IMR-90 (cell line): ENCODE data around the gene MTR.

Experiments
- BHLHE40 ChIP-seq: fragments of 150-350 bp; IDR thresholded peaks from 2 replicates; pipeline ENCODE4 v1.6.1; 2016; ENCODE audit warnings: mild to moderate bottlenecking, low read depth, low read length
- CEBPB ChIP-seq: IDR thresholded peaks from 2 replicates; pipeline ENCODE4 v1.6.1; 2012; ENCODE audit warnings: low read depth, low read length, improper control_type of control experiment
- CHD1 ChIP-seq: IDR thresholded peaks from 2 replicates; pipeline ENCODE4 v1.6.1; 2012; ENCODE audit warnings: low read depth, low read length, improper control_type of control experiment
- FOS ChIP-seq: fragments of 150-350 bp; IDR thresholded peaks from 2 replicates; pipeline ENCODE4 v1.6.1; 2016; ENCODE audit warnings: low read depth, low read length
- MAFK ChIP-seq: IDR thresholded peaks from 2 replicates; pipeline ENCODE4 v1.6.1; 2012; ENCODE audit warnings: low read depth, low read length, improper control_type of control experiment
- MXI1 ChIP-seq: IDR thresholded peaks from 2 replicates; pipeline ENCODE4 v1.6.1; 2012; ENCODE audit warnings: low read depth, mild to moderate bottlenecking, low read length, moderate library complexity, borderline replicate concordance
- NFE2L2 ChIP-seq: fragments of 150-350 bp; IDR thresholded peaks from 2 replicates; pipeline ENCODE4 v1.6.1; 2016; ENCODE audit warnings: low read depth, mild to moderate bottlenecking, low read length
- POLR2A ChIP-seq: IDR thresholded peaks from 2 replicates; pipeline ENCODE4 v1.6.1; 2012; ENCODE audit warnings: mild to moderate bottlenecking, low read depth, low read length
- RAD21 ChIP-seq: IDR thresholded peaks from 2 replicates; pipeline ENCODE4 v1.6.1; 2012; ENCODE audit warnings: low read length, improper control_type of control experiment
- RCOR1 ChIP-seq: IDR thresholded peaks from 2 replicates; pipeline ENCODE4 v1.6.1; 2012; ENCODE audit warnings: mild to moderate bottlenecking, low read length, improper control_type of control experiment; ENCODE audit not compliant: insufficient replicate concordance
- RFX5 ChIP-seq: IDR thresholded peaks from 2 replicates; pipeline ENCODE4 v1.8.0; 2012; ENCODE audit warnings: low read depth, mild to moderate bottlenecking, low read length, moderate library complexity
- USF2 ChIP-seq: fragments of 150-350 bp; IDR thresholded peaks from 2 replicates; pipeline ENCODE4 v1.6.1; 2017; ENCODE audit warnings: mild to moderate bottlenecking, antibody characterized with exemption, low read length, low read depth
- TF ChIP-seq, protein P1 (sequence below): conservative IDR thresholded peaks from 2 replicates; pipeline ENCODE4 v1.5.1; 2012; ENCODE audit warnings: mild to moderate bottlenecking, low read depth, low read length, improper control_type of control experiment
- TF ChIP-seq, protein P2 (sequence below): fragments of 150-350 bp; IDR thresholded peaks from 2 replicates; pipeline ENCODE4 v1.6.1; 2016; ENCODE audit warnings: low read depth, mild to moderate bottlenecking, low read length, moderate library complexity, borderline replicate concordance

GRCh38 chr1:236800623-236801022 lies 5.5 kb downstream of the MTR start:
- no peak for TF ChIP-seq RCOR1
- no peak for TF ChIP-seq POLR2A
- TF ChIP-seq, protein P1, sequence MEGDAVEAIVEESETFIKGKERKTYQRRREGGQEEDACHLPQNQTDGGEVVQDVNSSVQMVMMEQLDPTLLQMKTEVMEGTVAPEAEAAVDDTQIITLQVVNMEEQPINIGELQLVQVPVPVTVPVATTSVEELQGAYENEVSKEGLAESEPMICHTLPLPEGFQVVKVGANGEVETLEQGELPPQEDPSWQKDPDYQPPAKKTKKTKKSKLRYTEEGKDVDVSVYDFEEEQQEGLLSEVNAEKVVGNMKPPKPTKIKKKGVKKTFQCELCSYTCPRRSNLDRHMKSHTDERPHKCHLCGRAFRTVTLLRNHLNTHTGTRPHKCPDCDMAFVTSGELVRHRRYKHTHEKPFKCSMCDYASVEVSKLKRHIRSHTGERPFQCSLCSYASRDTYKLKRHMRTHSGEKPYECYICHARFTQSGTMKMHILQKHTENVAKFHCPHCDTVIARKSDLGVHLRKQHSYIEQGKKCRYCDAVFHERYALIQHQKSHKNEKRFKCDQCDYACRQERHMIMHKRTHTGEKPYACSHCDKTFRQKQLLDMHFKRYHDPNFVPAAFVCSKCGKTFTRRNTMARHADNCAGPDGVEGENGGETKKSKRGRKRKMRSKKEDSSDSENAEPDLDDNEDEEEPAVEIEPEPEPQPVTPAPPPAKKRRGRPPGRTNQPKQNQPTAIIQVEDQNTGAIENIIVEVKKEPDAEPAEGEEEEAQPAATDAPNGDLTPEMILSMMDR: no peak
- no peak for TF ChIP-seq CHD1
- no peak for TF ChIP-seq RAD21
- TF ChIP-seq RFX5: no peak
- no peak for TF ChIP-seq MXI1
- TF ChIP-seq, protein P2, sequence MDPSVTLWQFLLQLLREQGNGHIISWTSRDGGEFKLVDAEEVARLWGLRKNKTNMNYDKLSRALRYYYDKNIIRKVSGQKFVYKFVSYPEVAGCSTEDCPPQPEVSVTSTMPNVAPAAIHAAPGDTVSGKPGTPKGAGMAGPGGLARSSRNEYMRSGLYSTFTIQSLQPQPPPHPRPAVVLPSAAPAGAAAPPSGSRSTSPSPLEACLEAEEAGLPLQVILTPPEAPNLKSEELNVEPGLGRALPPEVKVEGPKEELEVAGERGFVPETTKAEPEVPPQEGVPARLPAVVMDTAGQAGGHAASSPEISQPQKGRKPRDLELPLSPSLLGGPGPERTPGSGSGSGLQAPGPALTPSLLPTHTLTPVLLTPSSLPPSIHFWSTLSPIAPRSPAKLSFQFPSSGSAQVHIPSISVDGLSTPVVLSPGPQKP: no peak
- no peak for TF ChIP-seq CEBPB
- TF ChIP-seq MAFK: no peak
- no peak for TF ChIP-seq USF2
- no peak for TF ChIP-seq NFE2L2
- no peak for TF ChIP-seq FOS
- no peak for TF ChIP-seq BHLHE40
